Stimulated activated naive B cell treated with anti-CD40 and anti-IgM and Interleukin-4, amounts not matched to agents 10 μg/mL and 1 μg/mL and 100 μg/mL, for 72 hours (primary cell): Measurements from ENCODE around the gene INSC.

Experiments used
- ATAC-seq, 2 donors: fragments of 150-1000 bp; cut with Tn5 transposase; replicated peaks; 2 replicates each; pipeline ENCODE4 v1.10.0; 2021; ENCODE audit warnings: moderate library complexity in 1 of 2
- DNase-seq: peaks from one replicate; pipeline ENCODE4 v3.0.0; 2021
- H3K27ac Mint-ChIP-seq: one replicate; pipeline ENCODE4 v1.8.0; 2022; ENCODE audit warnings: mild to moderate bottlenecking, mixed read lengths
- H3K27me3 Mint-ChIP-seq, 2 donors: one replicate each; pipeline ENCODE4 v1.8.0; 2022; ENCODE audit warnings: mixed read lengths in 2 of 2
- H3K36me3 Mint-ChIP-seq, 2 donors: one replicate each; pipeline ENCODE4 v1.8.0; 2022; ENCODE audit warnings: mixed read lengths in 2 of 2, mild to moderate bottlenecking in 1 of 2
- H3K4me1 Mint-ChIP-seq, 2 donors: one replicate each; pipeline ENCODE4 v1.8.0; 2022; ENCODE audit warnings: mixed read lengths in 2 of 2, mild to moderate bottlenecking in 1 of 2
- H3K4me3 Mint-ChIP-seq, 2 donors: one replicate each; pipeline ENCODE4 v1.8.0; 2022; ENCODE audit warnings: mild to moderate bottlenecking in 2 of 2, mixed read lengths in 2 of 2, moderate library complexity in 1 of 2
- H3K9me3 Mint-ChIP-seq, 2 donors: one replicate each; pipeline ENCODE4 v1.8.0; 2022; ENCODE audit warnings: mixed read lengths in 2 of 2, mild to moderate bottlenecking in 1 of 2

INSC gene

DNA sequence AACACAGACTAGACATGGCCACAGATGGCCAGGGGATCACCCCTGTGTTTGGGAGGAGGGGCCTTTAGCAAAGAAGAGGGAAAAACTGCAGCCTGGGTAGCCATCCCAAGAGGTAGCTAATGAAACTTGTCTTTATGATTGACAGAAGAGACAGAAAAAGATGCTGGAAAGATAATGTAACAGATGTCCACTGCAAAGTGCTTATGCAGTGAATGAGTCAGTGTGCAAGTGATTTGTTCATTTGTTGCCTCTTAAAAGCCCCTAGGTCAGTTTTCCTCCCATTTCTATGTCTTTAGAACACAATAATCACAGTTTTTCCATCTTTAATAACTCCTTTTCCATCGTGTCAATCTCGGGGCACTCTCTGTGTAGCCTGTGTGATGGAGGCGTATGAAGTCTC lies 57.2 kb downstream of the INSC start:
- DNase-seq (no peak), ATAC-seq (no peak)
- Mint-ChIP-seq H3K9me3 (no peaks in the 10 kb centered on the region), H3K4me3 (no peak overlapping the region), H3K27me3 (peaks cover 19 to 36% of the 10 kb centered on the region in 2 donors), H3K27ac (no peak overlapping the region), H3K36me3 (no peaks in the 10 kb centered on the region), H3K4me1 (no peaks in the 10 kb centered on the region)

DNA sequence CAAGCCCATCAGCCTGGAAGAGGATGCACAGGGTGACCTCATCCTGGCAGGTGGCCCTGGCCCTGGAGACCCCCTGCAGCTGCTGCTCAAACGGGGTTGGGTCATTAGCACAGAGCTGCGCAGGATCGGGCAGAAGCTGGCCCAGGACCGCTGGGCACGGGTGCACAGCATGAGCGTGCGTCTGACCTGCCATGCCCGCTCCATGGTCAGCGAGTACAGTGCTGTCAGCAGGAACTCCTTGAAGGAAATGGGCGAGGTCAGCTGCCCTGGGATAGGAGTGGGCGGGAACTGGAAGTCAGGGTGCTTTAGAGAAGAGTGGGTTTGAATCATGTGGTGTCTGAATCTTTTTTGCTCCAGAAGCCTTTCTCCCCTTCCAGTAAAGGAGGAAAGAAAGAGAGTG lies 61.1 kb downstream of the INSC start:
- Mint-ChIP-seq H3K4me1 (peaks cover 0 to 4% of the 10 kb centered on the region in 2 donors), H3K36me3 (no peaks in the 10 kb centered on the region), H3K9me3 (no peaks in the 10 kb centered on the region), H3K27ac (no peak overlapping the region), H3K27me3 (peaks cover 23 to 44% of the 10 kb centered on the region in 2 donors), H3K4me3 (no peak overlapping the region)
- DNase-seq (no peak), ATAC-seq (no peak)

DNA sequence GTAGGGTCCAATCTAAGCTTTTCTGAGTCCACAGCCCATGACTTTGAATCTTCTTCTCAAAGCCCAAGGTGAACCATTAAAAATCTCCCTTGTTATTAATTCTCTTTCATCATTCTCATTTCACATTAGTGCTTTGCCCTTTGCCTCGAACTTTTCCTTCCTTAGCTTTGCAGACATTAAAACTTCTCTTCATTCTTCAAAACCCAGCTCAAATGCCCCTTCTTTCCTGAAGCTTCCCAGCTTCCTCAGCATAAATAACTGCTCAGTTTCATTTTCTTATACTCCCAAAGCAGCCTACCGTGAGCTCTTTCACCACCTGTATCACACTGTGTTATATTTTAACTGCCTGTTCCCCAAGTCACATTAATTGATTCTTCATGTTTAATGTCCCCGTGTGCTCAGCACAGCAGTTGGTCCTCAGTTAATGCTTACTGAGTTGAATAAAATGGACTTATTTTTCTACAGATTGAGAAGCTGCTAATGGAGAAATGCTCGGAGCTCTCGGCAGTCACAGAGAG lies 62.0 kb downstream of the INSC start:
- H3K27ac Mint-ChIP-seq = no peak overlapping the region
- no peak for DNase-seq
- peaks cover 0 to 4% of the 10 kb centered on the region in 2 donors for H3K4me1 Mint-ChIP-seq
- no peaks in the 10 kb centered on the region for H3K9me3 Mint-ChIP-seq
- H3K27me3 Mint-ChIP-seq = peaks cover 23 to 39% of the 10 kb centered on the region in 2 donors
- H3K4me3 Mint-ChIP-seq = no peak overlapping the region
- no peak for ATAC-seq
- H3K36me3 Mint-ChIP-seq = no peaks in the 10 kb centered on the region

DNA sequence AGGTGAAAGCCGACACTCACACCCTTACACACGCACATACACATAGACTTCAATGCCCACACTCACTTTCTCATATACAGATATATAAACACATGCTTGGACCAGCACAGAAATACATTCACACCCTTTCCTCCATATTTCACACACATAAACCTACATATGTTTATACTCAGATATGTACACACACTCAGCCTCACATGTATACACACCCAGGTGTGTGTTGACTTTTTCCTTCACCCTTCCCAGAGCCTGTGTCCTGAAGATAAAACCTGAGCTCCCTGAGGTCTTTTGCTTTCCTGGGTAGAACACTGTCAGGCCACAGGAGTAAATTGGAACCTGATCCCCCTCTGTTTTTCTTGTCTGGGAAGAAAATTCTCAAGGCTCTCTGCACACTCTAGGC lies 62.8 kb downstream of the INSC start:
- no peak overlapping the region for H3K27ac Mint-ChIP-seq
- no peak for ATAC-seq
- no peaks in the 10 kb centered on the region for H3K9me3 Mint-ChIP-seq
- H3K4me3 Mint-ChIP-seq = no peak overlapping the region
- no peaks in the 10 kb centered on the region for H3K36me3 Mint-ChIP-seq
- H3K27me3 Mint-ChIP-seq = peaks cover 20 to 31% of the 10 kb centered on the region in 2 donors
- peaks cover 0 to 4% of the 10 kb centered on the region in 2 donors for H3K4me1 Mint-ChIP-seq
- no peak for DNase-seq

DNA sequence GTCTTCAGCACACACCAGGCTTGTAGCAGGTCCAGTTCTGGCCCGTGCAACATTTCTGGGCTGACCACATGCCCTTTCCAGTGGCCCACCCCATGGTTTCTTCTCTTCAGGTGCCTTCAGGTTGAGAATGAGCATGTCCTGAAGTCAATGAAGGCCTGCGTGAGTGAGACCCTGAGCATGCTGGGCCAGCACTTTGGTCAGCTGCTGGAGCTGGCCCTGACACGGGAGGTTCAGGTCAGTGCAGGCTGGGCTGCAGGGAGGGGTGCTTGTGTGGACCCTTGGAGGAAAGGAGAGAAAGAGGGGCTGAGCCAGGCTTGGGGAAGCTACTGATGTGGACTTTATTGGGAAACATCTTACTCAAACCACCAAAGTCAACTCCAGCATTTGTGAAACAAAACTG lies 63.5 kb downstream of the INSC start:
- Mint-ChIP-seq H3K27me3 (peaks cover 17 to 25% of the 10 kb centered on the region in 2 donors), H3K9me3 (no peaks in the 10 kb centered on the region), H3K4me3 (no peak overlapping the region), H3K36me3 (no peaks in the 10 kb centered on the region), H3K4me1 (peaks cover 0 to 4% of the 10 kb centered on the region in 2 donors), H3K27ac (no peak overlapping the region)
- DNase-seq = no peak
- no peak for ATAC-seq

DNA sequence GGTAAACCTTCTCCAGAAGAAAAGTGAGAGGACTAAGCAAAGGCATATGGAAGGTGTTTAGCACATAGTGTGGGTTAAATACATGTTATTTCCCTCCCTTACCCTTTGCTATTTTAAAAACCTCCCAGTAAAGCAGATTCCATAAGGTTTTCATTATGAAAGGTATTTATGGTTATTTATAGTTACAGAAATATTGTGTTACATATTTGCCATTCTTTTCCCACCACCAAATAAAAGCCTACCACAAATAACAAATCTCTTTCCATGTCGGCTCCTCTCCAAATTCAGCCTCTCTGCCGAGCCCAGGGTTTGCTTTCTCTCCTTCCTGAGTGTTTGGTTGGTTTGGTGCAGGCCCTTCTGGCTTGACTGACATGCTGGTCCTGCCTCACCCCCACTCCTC lies 64.4 kb downstream of the INSC start:
- Mint-ChIP-seq H3K27me3 (peaks cover 13 to 21% of the 10 kb centered on the region in 2 donors), H3K9me3 (no peaks in the 10 kb centered on the region), H3K27ac (no peak overlapping the region), H3K4me3 (no peak overlapping the region), H3K36me3 (no peaks in the 10 kb centered on the region), H3K4me1 (peaks cover 0 to 4% of the 10 kb centered on the region in 2 donors)
- ATAC-seq (no peak), DNase-seq (no peak)

DNA sequence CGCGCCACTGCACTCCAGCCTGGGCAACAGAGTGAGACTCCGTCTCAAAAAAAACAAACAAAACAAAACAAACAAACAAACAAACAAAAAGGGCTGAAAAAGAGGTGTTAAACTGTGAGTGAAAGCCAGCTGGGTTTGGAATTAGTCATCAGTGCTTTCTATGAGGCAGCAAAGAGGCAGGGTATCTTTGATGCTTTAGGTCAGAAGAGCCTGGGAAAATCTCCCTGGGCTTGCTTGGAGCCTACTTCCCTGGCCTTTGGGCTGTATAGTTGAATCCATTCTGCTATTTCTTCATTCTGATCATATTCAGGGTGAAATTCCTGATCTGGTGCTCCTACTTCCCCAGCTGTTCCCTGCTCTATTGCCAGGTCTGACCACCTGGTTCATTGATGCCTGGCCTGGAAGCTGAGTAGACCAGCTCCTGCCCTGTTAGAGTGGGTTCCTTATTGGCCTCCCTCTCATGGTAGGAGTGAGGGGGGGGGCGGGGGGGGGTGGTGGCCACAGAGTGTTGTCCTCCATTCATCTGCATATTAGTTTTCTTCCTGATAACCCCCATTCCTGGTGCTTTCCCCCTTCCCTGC lies 65.6 kb downstream of the INSC start:
- DNase-seq = no peak

DNA sequence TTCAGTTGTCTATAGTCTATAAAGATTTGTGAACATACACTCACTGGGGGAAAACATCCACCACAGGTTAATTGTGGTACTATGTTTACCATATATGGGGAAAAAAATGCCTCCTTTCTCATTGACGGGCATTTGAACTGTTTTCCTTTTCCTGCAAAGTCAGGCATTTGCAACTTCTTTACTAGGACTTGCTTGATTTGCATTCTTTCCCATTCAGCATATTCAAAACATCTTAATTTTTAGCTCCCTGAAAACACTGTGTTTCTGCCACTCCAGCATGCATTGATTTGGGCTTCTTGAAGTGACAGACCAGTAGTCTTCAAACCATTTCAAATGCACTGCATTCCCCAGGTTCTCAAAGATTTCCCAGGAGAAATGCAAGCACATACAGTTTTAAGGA lies 67.6 kb downstream of the INSC start:
- H3K4me3 Mint-ChIP-seq = no peak overlapping the region
- ATAC-seq (no peak), DNase-seq (no peak)
- H3K4me1 Mint-ChIP-seq = peaks cover 0 to 4% of the 10 kb centered on the region in 2 donors
- H3K27ac Mint-ChIP-seq = no peak overlapping the region
- peaks cover 10 to 15% of the 10 kb centered on the region in 2 donors for H3K27me3 Mint-ChIP-seq
- no peaks in the 10 kb centered on the region for H3K9me3 Mint-ChIP-seq
- no peaks in the 10 kb centered on the region for H3K36me3 Mint-ChIP-seq

More for the DNA sequence above, 65.6 kb downstream of the INSC start:
- H3K4me3 Mint-ChIP-seq = no peak overlapping the region
- H3K27ac Mint-ChIP-seq = no peak overlapping the region
- peaks cover 10 to 15% of the 10 kb centered on the region in 2 donors for H3K27me3 Mint-ChIP-seq
- peaks cover 0 to 4% of the 10 kb centered on the region in 2 donors for H3K4me1 Mint-ChIP-seq
- H3K36me3 Mint-ChIP-seq = no peaks in the 10 kb centered on the region
- ATAC-seq = no peak
- H3K9me3 Mint-ChIP-seq = no peaks in the 10 kb centered on the region

DNA sequence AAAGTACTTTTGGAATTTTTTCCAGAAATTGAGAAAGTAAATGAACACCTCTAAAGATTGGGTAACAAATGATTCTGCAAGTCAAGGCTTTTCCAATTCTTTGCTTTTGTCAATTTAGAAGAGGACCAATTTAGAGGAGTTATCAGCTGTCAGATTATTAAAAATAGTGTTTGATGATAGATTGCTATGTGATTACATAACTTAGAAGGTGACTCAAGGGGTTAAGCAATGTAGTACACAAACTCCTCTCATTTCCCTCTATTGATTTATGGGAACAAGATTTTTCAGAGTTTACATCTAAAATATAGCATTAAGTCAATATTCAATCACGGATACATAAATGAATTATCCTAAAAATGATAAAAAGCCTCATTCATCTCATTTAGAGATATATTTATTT lies 70.3 kb downstream of the INSC start:
- no peak overlapping the region for H3K4me3 Mint-ChIP-seq
- H3K4me1 Mint-ChIP-seq = peaks cover 0 to 4% of the 10 kb centered on the region in 2 donors
- H3K27ac Mint-ChIP-seq = no peak overlapping the region
- DNase-seq (no peak), ATAC-seq (no peak)
- H3K27me3 Mint-ChIP-seq = peaks cover 7 to 12% of the 10 kb centered on the region in 2 donors
- H3K36me3 Mint-ChIP-seq = no peaks in the 10 kb centered on the region
- no peaks in the 10 kb centered on the region for H3K9me3 Mint-ChIP-seq

DNA sequence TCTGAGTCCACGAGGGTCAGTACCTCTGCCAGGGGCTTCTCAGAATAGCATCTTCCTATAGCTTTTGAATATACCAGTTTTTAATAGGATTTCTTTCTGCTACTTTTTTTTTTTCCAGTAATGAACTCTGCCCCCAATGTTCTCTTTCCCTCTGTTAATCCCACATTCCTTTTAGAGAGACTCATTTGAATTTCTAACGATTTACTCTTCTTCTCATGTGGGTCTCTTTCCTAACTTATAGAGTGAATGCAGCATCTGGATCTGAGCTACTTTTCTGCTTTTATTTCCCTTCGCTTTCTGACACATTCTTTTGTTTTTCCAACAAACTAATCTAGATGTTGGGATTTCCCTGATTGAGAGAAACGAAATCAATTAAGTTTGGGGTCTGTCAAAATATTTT lies 71.4 kb downstream of the INSC start:
- ATAC-seq (no peak), DNase-seq (no peak)
- H3K27ac Mint-ChIP-seq = no peak overlapping the region
- H3K4me1 Mint-ChIP-seq = no peaks in the 10 kb centered on the region
- H3K36me3 Mint-ChIP-seq = no peaks in the 10 kb centered on the region
- peaks cover 7 to 12% of the 10 kb centered on the region in 2 donors for H3K27me3 Mint-ChIP-seq
- H3K9me3 Mint-ChIP-seq = no peaks in the 10 kb centered on the region
- no peak overlapping the region for H3K4me3 Mint-ChIP-seq

DNA sequence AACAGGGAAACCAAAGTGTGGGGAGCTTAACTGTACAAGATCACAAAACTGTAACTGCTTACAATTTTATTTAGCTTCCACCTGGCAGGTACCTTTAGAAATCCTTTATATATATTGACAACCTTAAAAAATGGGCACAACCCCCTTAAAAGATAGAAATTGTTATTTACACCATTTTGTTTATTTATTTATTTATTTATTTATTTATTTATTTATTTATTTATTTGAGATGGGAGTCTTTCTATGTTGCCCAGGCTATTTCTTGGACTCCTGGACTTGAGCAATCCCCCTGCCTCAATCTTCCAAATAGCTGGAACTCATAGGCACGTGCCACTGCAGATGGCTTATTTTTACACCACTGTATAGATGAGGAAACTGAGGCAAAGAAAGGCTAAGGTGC lies 74.5 kb downstream of the INSC start:
- DNase-seq (no peak), ATAC-seq (no peak)
- no peaks in the 10 kb centered on the region for H3K4me1 Mint-ChIP-seq
- no peak overlapping the region for H3K27ac Mint-ChIP-seq
- no peaks in the 10 kb centered on the region for H3K36me3 Mint-ChIP-seq
- no peak overlapping the region for H3K4me3 Mint-ChIP-seq
- H3K27me3 Mint-ChIP-seq = peaks cover 7 to 12% of the 10 kb centered on the region in 2 donors
- no peaks in the 10 kb centered on the region for H3K9me3 Mint-ChIP-seq

DNA sequence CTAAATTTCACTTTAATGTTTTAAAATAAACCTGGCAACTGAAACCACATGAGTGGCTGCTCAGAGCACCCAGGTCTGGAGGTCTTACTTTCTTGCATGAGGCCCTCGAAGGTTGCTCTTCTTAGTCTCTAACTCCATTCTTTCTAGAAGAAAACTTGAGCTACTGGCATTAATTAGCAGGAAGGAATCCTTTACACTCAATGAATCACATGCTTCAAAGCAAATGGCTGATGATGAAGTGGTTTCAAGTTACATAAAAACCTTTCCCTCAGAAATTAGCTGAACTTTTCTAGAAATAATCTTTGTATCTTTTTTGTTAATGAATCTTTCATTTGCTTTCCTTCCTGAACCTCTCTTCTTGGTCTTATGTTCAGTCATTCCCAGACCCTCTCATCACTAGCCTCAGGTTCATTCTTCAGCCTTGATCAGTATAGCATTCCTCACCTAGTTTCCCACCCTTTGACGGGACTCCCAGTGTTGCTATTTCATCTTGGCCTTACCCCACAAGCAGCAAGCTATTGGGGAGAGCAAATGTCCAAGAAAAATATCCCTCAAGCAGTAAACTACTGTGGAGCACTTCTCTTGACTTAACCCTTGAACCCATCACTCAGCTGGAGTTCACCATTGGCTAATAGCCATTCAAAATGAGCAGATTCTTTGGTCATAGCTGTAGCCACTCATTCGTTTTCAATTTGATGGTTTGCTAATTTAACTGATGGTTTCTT lies 75.1 kb downstream of the INSC start:
- no peaks in the 10 kb centered on the region for H3K9me3 Mint-ChIP-seq
- H3K27ac Mint-ChIP-seq = no peak overlapping the region
- H3K4me3 Mint-ChIP-seq = no peak overlapping the region
- no peaks in the 10 kb centered on the region for H3K4me1 Mint-ChIP-seq
- ATAC-seq (no peak), DNase-seq (no peak)
- no peaks in the 10 kb centered on the region for H3K36me3 Mint-ChIP-seq
- peaks cover 7 to 12% of the 10 kb centered on the region in 2 donors for H3K27me3 Mint-ChIP-seq

DNA sequence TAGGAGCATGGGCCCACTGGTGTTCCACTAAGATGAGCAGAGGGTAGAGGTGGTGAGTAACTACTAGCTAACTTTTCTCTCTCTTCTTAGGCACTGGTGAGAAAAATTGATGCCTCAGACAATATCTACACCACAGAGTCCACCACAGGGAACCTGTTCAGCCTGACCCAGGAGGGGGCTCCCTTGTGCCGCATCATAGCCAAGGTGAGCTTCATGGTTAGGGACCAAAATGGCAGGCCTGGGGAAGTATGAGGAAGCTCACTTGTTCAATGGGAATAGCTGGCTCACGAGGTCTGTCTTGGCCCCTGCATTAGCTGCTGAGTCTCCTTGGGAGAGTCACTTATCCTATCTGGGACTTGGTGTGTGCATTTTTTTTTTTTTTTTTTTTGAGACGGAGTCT lies 75.9 kb downstream of the INSC start:
- no peaks in the 10 kb centered on the region for H3K9me3 Mint-ChIP-seq
- peaks cover 7 to 12% of the 10 kb centered on the region in 2 donors for H3K27me3 Mint-ChIP-seq
- DNase-seq (no peak), ATAC-seq (no peak)
- H3K27ac Mint-ChIP-seq = no peak overlapping the region
- H3K4me3 Mint-ChIP-seq = no peak overlapping the region
- H3K36me3 Mint-ChIP-seq = no peaks in the 10 kb centered on the region
- H3K4me1 Mint-ChIP-seq = no peaks in the 10 kb centered on the region

DNA sequence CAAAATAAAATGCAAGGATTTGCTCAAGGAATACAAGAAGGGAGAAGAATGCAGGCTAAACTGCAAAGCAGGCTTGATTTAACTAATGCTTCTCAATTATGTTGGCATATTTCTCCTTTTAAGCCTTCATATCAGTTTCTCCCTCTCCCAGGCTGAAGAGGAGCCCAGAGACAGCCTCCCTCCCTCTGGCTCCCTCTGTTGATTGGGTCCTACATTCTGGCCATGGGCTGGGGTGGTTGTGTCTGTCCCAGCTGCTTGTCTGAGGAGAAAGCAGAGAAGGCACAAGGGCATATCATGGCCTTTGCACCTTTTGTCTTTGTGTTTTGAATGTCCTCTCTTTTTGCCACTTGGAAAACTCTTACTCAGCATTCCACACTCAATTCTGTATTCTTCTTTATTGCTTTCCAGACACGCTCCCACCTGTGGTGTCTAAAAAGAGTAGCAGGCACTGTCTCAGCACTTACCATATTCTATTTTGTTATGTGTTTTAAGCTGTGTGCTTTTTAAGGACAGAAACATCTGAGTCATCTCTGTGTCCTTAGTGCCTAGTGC lies 77.4 kb downstream of the INSC start:
- no peaks in the 10 kb centered on the region for H3K36me3 Mint-ChIP-seq
- no peaks in the 10 kb centered on the region for H3K9me3 Mint-ChIP-seq
- H3K27ac Mint-ChIP-seq = no peak overlapping the region
- DNase-seq (no peak), ATAC-seq (no peak)
- peaks cover 0 to 6% of the 10 kb centered on the region in 2 donors for H3K27me3 Mint-ChIP-seq
- peaks cover 0 to 10% of the 10 kb centered on the region in 2 donors for H3K4me1 Mint-ChIP-seq
- no peak overlapping the region for H3K4me3 Mint-ChIP-seq
